Stimulated activated CD8-positive, alpha-beta memory T cell treated with anti-CD3 and anti-CD28 coated beads, Interleukin-15, amount 100 ng/mL, for 48 hours (primary cell): Measurements from ENCODE around the gene FAM20C.

Experiments
- DNase-seq, 2 donors: peaks; one replicate each; pipeline ENCODE4 v3.0.0-alpha.2; 2020; ENCODE audit warnings: low read depth in 2 of 2

FAM20C gene

GRCh38 chr7:258476-259190 lies 66.3 kb downstream of the FAM20C start:
- no peak for DNase-seq

GRCh38 chr7:259191-259505 lies 66.8 kb downstream of the FAM20C start:
- DNase-seq, result no peak

- no peak for DNase-seq
Observed at GRCh38 chr7:259751-260405, 67.5 kb downstream of the FAM20C start.

- no peak for DNase-seq
Observed at GRCh38 chr7:260441-261281, 68.3 kb downstream of the FAM20C start.

GRCh38 chr7:261341-262250 lies 69.2 kb downstream of the FAM20C start:
- DNase-seq, result no peak

GRCh38 chr7:262251-262572 lies 69.8 kb downstream of the FAM20C start:
- DNase-seq, result no peak

GRCh38 chr7:262631-263311 lies 70.4 kb downstream of the FAM20C start:
- DNase-seq, result peak; percentile 62 to 76

GRCh38 chr7:263483-264351 lies 71.3 kb downstream of the FAM20C start:
- peak; percentile 22 to 40 for DNase-seq

- no peak for DNase-seq
Observed at GRCh38 chr7:264541-265191, 72.3 kb downstream of the FAM20C start.

- DNase-seq, result no peak
Observed at GRCh38 chr7:265192-265997, 73.0 kb downstream of the FAM20C start.

GRCh38 chr7:265998-266850 lies 73.9 kb downstream of the FAM20C start:
- no peak for DNase-seq

- DNase-seq, result no peak
Observed at GRCh38 chr7:266851-267840, 74.8 kb downstream of the FAM20C start.

- DNase-seq, result no peak
Observed at GRCh38 chr7:268991-269390, 76.6 kb downstream of the FAM20C start.

- DNase-seq, result no peak
Observed at GRCh38 chr7:269721-270120, 77.3 kb downstream of the FAM20C start.

- DNase-seq, result no peak
Observed at GRCh38 chr7:270351-270983, 78.1 kb downstream of the FAM20C start.
